Neural progenitor cell (in vitro differentiated cells): ENCODE results near the gene EGFR. TPM values are rescaled to one million over a fixed set of nuclear protein-coding genes. Genes with fewer than 3 reads are reported as not detected.

Experiments used
- DNase-seq: peaks from one replicate; pipeline ENCODE4 v3.0.0-alpha.2; 2016; ENCODE audit warnings: low spot score
- H2AFZ ChIP-seq: fragments of 200-600 bp; sonication (generic); replicated peaks from 2 replicates; pipeline ENCODE4 v1.6.1; 2016; ENCODE audit warnings: antibody characterized with exemption
- H3F3A ChIP-seq: fragments of 200-600 bp; sonication (generic); 2 replicates; pipeline ENCODE4 v1.6.1; 2016; ENCODE audit warnings: antibody characterized with exemption, low read depth
- H3K27ac ChIP-seq: fragments of 200-600 bp; sonication (generic); 2 replicates; pipeline ENCODE4 v1.5.1; 2016; ENCODE audit warnings: mild to moderate bottlenecking
- H3K27me3 ChIP-seq: fragments of 200-600 bp; sonication (generic); 2 replicates; pipeline ENCODE4 v1.6.1; 2016; ENCODE audit warnings: mild to moderate bottlenecking, moderate library complexity
- H3K36me3 ChIP-seq: fragments of 200-600 bp; sonication (generic); 2 replicates; pipeline ENCODE4 v1.5.1; 2016
- H3K4me1 ChIP-seq: fragments of 200-600 bp; sonication (generic); 2 replicates; pipeline ENCODE4 v1.6.1; 2016; ENCODE audit warnings: mixed run types
- H3K4me2 ChIP-seq: fragments of 200-600 bp; sonication (generic); 2 replicates; pipeline ENCODE4 v1.6.1; 2016
- H3K4me3 ChIP-seq: fragments of 200-600 bp; sonication (generic); 2 replicates; pipeline ENCODE4 v1.5.1; 2016
- H3K79me2 ChIP-seq: fragments of 200-600 bp; sonication (generic); 2 replicates; pipeline ENCODE4 v1.6.1; 2016; ENCODE audit warnings: low read depth
- H3K9ac ChIP-seq: fragments of 200-600 bp; sonication (generic); 2 replicates; pipeline ENCODE4 v1.6.1; 2016
- H3K9me3 ChIP-seq: fragments of 200-600 bp; sonication (generic); 2 replicates; pipeline ENCODE4 v1.5.1; 2016; ENCODE audit warnings: low read depth
- H4K20me1 ChIP-seq: fragments of 200-600 bp; sonication (generic); 2 replicates; pipeline ENCODE4 v1.6.1; 2016; ENCODE audit warnings: low read depth
- H3K27ac Mint-ChIP-seq: 3 replicates; pipeline ENCODE4 v1.8.0; 2021; ENCODE audit warnings: mixed read lengths
- H3K27me3 Mint-ChIP-seq: 2 replicates; pipeline ENCODE4 v1.8.0; 2022; ENCODE audit warnings: low read depth, mild to moderate bottlenecking, inconsistent platforms, moderate library complexity, mixed read lengths; ENCODE audit not compliant: insufficient read depth
- H3K36me3 Mint-ChIP-seq: 3 replicates; pipeline ENCODE4 v1.8.0; 2021; ENCODE audit warnings: mixed read lengths
- H3K4me1 Mint-ChIP-seq: 3 replicates; pipeline ENCODE4 v1.8.0; 2021; ENCODE audit warnings: mixed read lengths
- H3K4me3 Mint-ChIP-seq: 3 replicates; pipeline ENCODE4 v1.8.0; 2021; ENCODE audit warnings: mild to moderate bottlenecking, moderate library complexity, mixed read lengths
- H3K9me3 Mint-ChIP-seq: 3 replicates; pipeline ENCODE4 v1.8.0; 2020; ENCODE audit warnings: mixed read lengths
- EZH2 ChIP-seq: fragments of 200-600 bp; sonication (generic); IDR thresholded peaks from 2 replicates; pipeline ENCODE4 v1.6.1; 2017; ENCODE audit warnings: antibody characterized with exemption, mild to moderate bottlenecking, moderate library complexity
- EZH2phosphoT487 ChIP-seq: fragments of 200-600 bp; sonication (generic); IDR thresholded peaks from 2 replicates; pipeline ENCODE4 v1.6.1; 2017; ENCODE audit warnings: antibody characterized with exemption
- total RNA-seq: library from RNA; depleted of rRNA; stranded (reverse); fragments of >200 nt; gene quantifications from 2 replicates; pipeline ENCODE4 v1.2.3, GENCODE V29; 2015; ENCODE audit warnings: low replicate concordance
- TF ChIP-seq, protein P1 (sequence below): fragments of 200-600 bp; sonication (generic); IDR thresholded peaks from 2 replicates; pipeline ENCODE4 v1.5.1; 2017; ENCODE audit warnings: antibody characterized with exemption, mild to moderate bottlenecking

The EGFR gene
- total RNA-seq, 1 donor from 2014 or later, result 4.6 TPM

DNA sequence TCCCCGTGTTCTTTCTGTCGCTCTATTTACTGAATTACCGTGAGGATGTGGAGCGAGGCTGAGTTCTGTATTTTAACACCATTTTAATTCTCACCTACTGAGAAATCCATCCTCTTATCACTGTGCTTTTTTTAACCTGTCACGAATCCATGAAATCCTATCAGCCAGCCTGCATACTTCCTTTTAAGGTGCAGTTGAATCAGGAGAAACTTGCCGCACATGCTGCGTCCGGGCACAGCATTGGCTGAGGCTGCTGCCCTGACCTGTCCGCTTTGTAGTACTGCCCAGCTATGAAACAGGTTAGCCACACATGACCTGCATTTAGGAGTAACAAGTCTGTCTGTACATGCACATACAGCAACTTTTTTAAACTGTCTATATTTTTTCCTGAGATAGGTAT is 82.5 kb downstream of the EGFR start:
- peaks cover 22% of the 10 kb centered on the region for H3K4me1 Mint-ChIP-seq
- DNase-seq, result no peak
- Histone ChIP-seq H3K79me2 (no peaks in the 10 kb centered on the region), H2AFZ (no peak overlapping the region), H3K27me3 (no peaks in the 10 kb centered on the region), H4K20me1 (no peaks in the 10 kb centered on the region), H3K4me2 (no peak overlapping the region), H3K4me1 (peaks cover 15% of the 10 kb centered on the region), H3K36me3 (no peaks in the 10 kb centered on the region), H3K27ac (no peak overlapping the region), H3K9ac (no peak overlapping the region), H3F3A (no peaks in the 10 kb centered on the region), H3K4me3 (no peak overlapping the region), H3K9me3 (no peaks in the 10 kb centered on the region)
- no peaks in the 10 kb centered on the region for H3K9me3 Mint-ChIP-seq
- H3K27ac Mint-ChIP-seq, result no peak overlapping the region
- H3K36me3 Mint-ChIP-seq, result no peaks in the 10 kb centered on the region
- no peaks in the 10 kb centered on the region for H3K27me3 Mint-ChIP-seq
- TF ChIP-seq EZH2phosphoT487 (no peak), EZH2 (no peak)
- TF ChIP-seq, protein P1, sequence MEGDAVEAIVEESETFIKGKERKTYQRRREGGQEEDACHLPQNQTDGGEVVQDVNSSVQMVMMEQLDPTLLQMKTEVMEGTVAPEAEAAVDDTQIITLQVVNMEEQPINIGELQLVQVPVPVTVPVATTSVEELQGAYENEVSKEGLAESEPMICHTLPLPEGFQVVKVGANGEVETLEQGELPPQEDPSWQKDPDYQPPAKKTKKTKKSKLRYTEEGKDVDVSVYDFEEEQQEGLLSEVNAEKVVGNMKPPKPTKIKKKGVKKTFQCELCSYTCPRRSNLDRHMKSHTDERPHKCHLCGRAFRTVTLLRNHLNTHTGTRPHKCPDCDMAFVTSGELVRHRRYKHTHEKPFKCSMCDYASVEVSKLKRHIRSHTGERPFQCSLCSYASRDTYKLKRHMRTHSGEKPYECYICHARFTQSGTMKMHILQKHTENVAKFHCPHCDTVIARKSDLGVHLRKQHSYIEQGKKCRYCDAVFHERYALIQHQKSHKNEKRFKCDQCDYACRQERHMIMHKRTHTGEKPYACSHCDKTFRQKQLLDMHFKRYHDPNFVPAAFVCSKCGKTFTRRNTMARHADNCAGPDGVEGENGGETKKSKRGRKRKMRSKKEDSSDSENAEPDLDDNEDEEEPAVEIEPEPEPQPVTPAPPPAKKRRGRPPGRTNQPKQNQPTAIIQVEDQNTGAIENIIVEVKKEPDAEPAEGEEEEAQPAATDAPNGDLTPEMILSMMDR, result no peak
- H3K4me3 Mint-ChIP-seq, result no peak overlapping the region

DNA sequence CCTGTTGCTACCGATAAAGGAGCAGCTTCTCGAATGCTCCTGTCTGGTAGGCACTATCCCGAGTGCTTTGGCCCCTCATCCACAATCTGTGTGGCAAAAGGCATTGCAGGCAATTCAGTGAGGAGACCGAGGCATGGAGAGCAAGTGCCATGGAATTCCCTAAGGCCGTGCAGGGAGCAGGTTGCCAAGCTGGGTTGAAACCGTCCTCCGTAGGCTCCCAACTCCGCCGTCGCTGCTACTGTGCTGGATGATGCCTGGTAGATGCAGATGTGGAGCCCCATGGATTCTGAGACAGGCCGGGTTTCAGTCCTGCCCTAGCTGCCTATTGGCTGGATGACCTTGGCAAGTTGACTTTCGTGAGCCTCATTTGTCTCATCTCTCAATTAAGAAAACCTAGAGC is 85.3 kb downstream of the EGFR start:
- H2AFZ ChIP-seq, result no peak overlapping the region
- no peak for DNase-seq
- H3K9me3 ChIP-seq, result no peaks in the 10 kb centered on the region
- no peaks in the 10 kb centered on the region for H3K36me3 ChIP-seq
- Mint-ChIP-seq H3K36me3 (no peaks in the 10 kb centered on the region), H3K4me3 (no peak overlapping the region), H3K27me3 (no peaks in the 10 kb centered on the region), H3K4me1 (peaks cover 19% of the 10 kb centered on the region), H3K27ac (no peak overlapping the region), H3K9me3 (no peaks in the 10 kb centered on the region)
- H4K20me1 ChIP-seq, result no peaks in the 10 kb centered on the region
- H3K27ac ChIP-seq, result no peak overlapping the region
- no peak overlapping the region for H3K9ac ChIP-seq
- peaks cover 6% of the 10 kb centered on the region for H3K4me1 ChIP-seq
- no peak overlapping the region for H3K4me3 ChIP-seq
- H3K79me2 ChIP-seq, result no peaks in the 10 kb centered on the region
- no peaks in the 10 kb centered on the region for H3F3A ChIP-seq
- TF ChIP-seq, protein P1, result no peak
- TF ChIP-seq EZH2phosphoT487 (no peak), EZH2 (no peak)
- no peaks in the 10 kb centered on the region for H3K27me3 ChIP-seq
- H3K4me2 ChIP-seq, result no peak overlapping the region

DNA sequence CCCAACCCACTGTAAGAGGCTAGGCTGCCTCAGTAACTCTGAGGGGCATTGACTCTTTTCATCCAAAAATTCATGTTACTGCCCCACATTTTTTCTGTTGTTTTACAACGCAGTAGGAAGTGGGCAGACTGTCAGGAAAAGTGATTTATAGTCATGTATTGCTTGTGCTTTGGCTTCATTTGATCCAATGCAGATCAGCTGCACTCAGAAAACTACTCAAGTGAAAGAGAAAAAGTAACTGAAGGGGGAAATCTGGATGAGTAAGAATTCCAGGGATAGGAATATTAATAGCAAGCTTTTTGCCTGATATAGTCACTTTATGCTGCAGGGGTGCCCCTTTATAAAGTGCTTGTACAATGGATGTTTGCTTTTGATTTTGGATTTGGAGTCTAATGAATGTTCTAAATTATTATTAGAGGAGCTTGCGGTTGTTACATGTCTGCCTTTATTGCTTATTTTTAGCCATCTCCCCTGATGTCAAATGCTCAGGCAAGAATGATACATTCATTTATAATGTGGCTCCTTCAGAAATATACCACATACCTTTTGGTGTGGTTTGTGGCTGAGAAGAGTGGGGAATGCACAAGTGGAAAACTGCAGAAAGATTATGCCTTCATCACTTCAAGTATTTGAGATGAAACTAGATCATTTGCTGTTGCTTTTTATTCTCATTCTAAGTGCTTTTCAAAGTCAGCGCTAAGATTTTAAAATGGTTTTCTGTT is 86.1 kb downstream of the EGFR start:
- no peak overlapping the region for H3K27ac ChIP-seq
- no peak overlapping the region for H3K27ac Mint-ChIP-seq

More for the DNA sequence above, 86.1 kb downstream of the EGFR start:
- peaks cover 9% of the 10 kb centered on the region for H3K4me1 ChIP-seq
- H3F3A ChIP-seq, result no peaks in the 10 kb centered on the region
- no peaks in the 10 kb centered on the region for H3K36me3 ChIP-seq
- no peak overlapping the region for H3K4me3 Mint-ChIP-seq
- H4K20me1 ChIP-seq, result no peaks in the 10 kb centered on the region
- H3K79me2 ChIP-seq, result no peaks in the 10 kb centered on the region
- no peak overlapping the region for H3K4me2 ChIP-seq
- DNase-seq, result no peak
- H3K9ac ChIP-seq, result no peak overlapping the region
- H3K9me3 ChIP-seq, result no peaks in the 10 kb centered on the region
- H3K27me3 ChIP-seq, result no peaks in the 10 kb centered on the region
- no peaks in the 10 kb centered on the region for H3K9me3 Mint-ChIP-seq
- H2AFZ ChIP-seq, result no peak overlapping the region
- no peaks in the 10 kb centered on the region for H3K27me3 Mint-ChIP-seq
- H3K4me1 Mint-ChIP-seq, result peaks cover 24% of the 10 kb centered on the region
- TF ChIP-seq, protein P1, result no peak
- TF ChIP-seq EZH2 (no peak), EZH2phosphoT487 (no peak)
- no peak overlapping the region for H3K4me3 ChIP-seq
- no peaks in the 10 kb centered on the region for H3K36me3 Mint-ChIP-seq
